ENCODE measurements around the gene MPPE1. TPM values are rescaled to one million over a fixed set of nuclear protein-coding genes. Genes with fewer than 3 reads are reported as not detected.
A peak's percentile ranks its signal among the peaks of the same experiment; 100 is the strongest.

Gene MPPE1
- total RNA-seq, 1 donor = 38.0 TPM

- H4K20me1 ChIP-seq (ENCODE audit: insufficient read depth, low read length) = no peaks in the 10 kb centered on the region
- no peaks in the 10 kb centered on the region for H3K27me3 ChIP-seq (ENCODE audit: insufficient read depth, low read length)
- peak; percentile 94 for DNase-seq (ENCODE audit: insufficient read length, low spot score, missing footprints)
- H2AFZ ChIP-seq (ENCODE audit: low read length) = peak overlapping the region; percentile 37
- no peaks in the 10 kb centered on the region for H3K79me2 ChIP-seq (ENCODE audit: insufficient read depth, low read length)
- H3K9me3 ChIP-seq (ENCODE audit: low read depth, low read length) = peaks cover 3% of the 10 kb centered on the region
- no peaks in the 10 kb centered on the region for H3K36me3 ChIP-seq (ENCODE audit: insufficient read depth, low read length)
- H3K4me1 ChIP-seq (ENCODE audit: insufficient read depth, low read length) = peaks cover 14% of the 10 kb centered on the region
- H3K27ac ChIP-seq (ENCODE audit: low read depth, low read length) = peak overlapping the region; percentile 94
- no peak overlapping the region for H3K4me3 ChIP-seq (ENCODE audit: insufficient read depth, low read length)
- peak overlapping the region; percentile 50 for H3K4me2 ChIP-seq (ENCODE audit: insufficient read depth, low read length)
- TF ChIP-seq CTCF (IDR thresholded peaks at IDR 0.05; ENCODE audit: extremely low read depth, low read depth, low read length) = no peak
These were observed 47.3 kb upstream of the MPPE1 start for GRCh38 chr18:11955239-11956029.

GRCh38 chr18:11953113-11953512, 45.0 kb upstream of the MPPE1 start:
- no peak for DNase-seq (ENCODE audit: insufficient read length, low spot score, missing footprints)
- Histone ChIP-seq H4K20me1 (ENCODE audit: insufficient read depth, low read length) (no peaks in the 10 kb centered on the region), H2AFZ (ENCODE audit: low read length) (no peak overlapping the region), H3K4me2 (ENCODE audit: insufficient read depth, low read length) (no peak overlapping the region), H3K79me2 (ENCODE audit: insufficient read depth, low read length) (no peaks in the 10 kb centered on the region), H3K27ac (ENCODE audit: low read depth, low read length) (no peak overlapping the region), H3K4me3 (ENCODE audit: insufficient read depth, low read length) (no peak overlapping the region), H3K27me3 (ENCODE audit: insufficient read depth, low read length) (no peaks in the 10 kb centered on the region), H3K36me3 (ENCODE audit: insufficient read depth, low read length) (no peaks in the 10 kb centered on the region), H3K4me1 (ENCODE audit: insufficient read depth, low read length) (peaks cover 31% of the 10 kb centered on the region), H3K9me3 (ENCODE audit: low read depth, low read length) (peaks cover 3% of the 10 kb centered on the region)
- TF ChIP-seq CTCF (IDR thresholded peaks at IDR 0.05; ENCODE audit: extremely low read depth, low read depth, low read length) = no peak

- Histone ChIP-seq H3K27me3 (ENCODE audit: insufficient read depth, low read length) (no peaks in the 10 kb centered on the region), H3K27ac (ENCODE audit: low read depth, low read length) (no peak overlapping the region), H3K4me3 (ENCODE audit: insufficient read depth, low read length) (no peak overlapping the region), H3K4me1 (ENCODE audit: insufficient read depth, low read length) (peaks cover 48% of the 10 kb centered on the region), H3K4me2 (ENCODE audit: insufficient read depth, low read length) (no peak overlapping the region), H3K36me3 (ENCODE audit: insufficient read depth, low read length) (no peaks in the 10 kb centered on the region), H2AFZ (ENCODE audit: low read length) (no peak overlapping the region), H4K20me1 (ENCODE audit: insufficient read depth, low read length) (no peaks in the 10 kb centered on the region), H3K9me3 (ENCODE audit: low read depth, low read length) (no peaks in the 10 kb centered on the region), H3K79me2 (ENCODE audit: insufficient read depth, low read length) (no peaks in the 10 kb centered on the region)
- no peak for DNase-seq (ENCODE audit: insufficient read length, low spot score, missing footprints)
- TF ChIP-seq CTCF (IDR thresholded peaks at IDR 0.05; ENCODE audit: extremely low read depth, low read depth, low read length) = no peak
These were observed 43.3 kb upstream of the MPPE1 start for GRCh38 chr18:11951390-11951851.

- Histone ChIP-seq H3K4me2 (ENCODE audit: insufficient read depth, low read length) (no peak overlapping the region), H4K20me1 (ENCODE audit: insufficient read depth, low read length) (no peaks in the 10 kb centered on the region), H3K4me1 (ENCODE audit: insufficient read depth, low read length) (peaks cover 51% of the 10 kb centered on the region), H3K4me3 (ENCODE audit: insufficient read depth, low read length) (no peak overlapping the region), H2AFZ (ENCODE audit: low read length) (no peak overlapping the region), H3K79me2 (ENCODE audit: insufficient read depth, low read length) (no peaks in the 10 kb centered on the region), H3K9me3 (ENCODE audit: low read depth, low read length) (no peaks in the 10 kb centered on the region), H3K27me3 (ENCODE audit: insufficient read depth, low read length) (no peaks in the 10 kb centered on the region), H3K27ac (ENCODE audit: low read depth, low read length) (no peak overlapping the region), H3K36me3 (ENCODE audit: insufficient read depth, low read length) (no peaks in the 10 kb centered on the region)
- TF ChIP-seq CTCF (IDR thresholded peaks at IDR 0.05; ENCODE audit: extremely low read depth, low read depth, low read length) = no peak
- no peak for DNase-seq (ENCODE audit: insufficient read length, low spot score, missing footprints)
These were observed 42.7 kb upstream of the MPPE1 start for GRCh38 chr18:11950824-11951223.

All from osteoblast (primary cell).